Coronary artery (tissue), 2 donors: Measurements from ENCODE around the gene GAS2L1.

ENCODE experiments used
- DNase-seq: peaks from one replicate; pipeline ENCODE4 v3.0.0-alpha.2; 2017; ENCODE audit warnings: low spot score
- H3K27ac ChIP-seq, 2 donors: fragments of 200-600 bp; sonication (generic); one replicate each; pipeline ENCODE4 v1.5.1; 2016 to 2019
- H3K4me3 ChIP-seq: fragments of 200-600 bp; sonication (generic); 2 replicates; pipeline ENCODE4 v1.5.1; 2016; ENCODE audit warnings: mild to moderate bottlenecking, moderate library complexity
- CTCF ChIP-seq: fragments of 200-600 bp; sonication (generic); IDR thresholded peaks from one replicate; pipeline ENCODE4 v1.5.1; 2019; ENCODE audit warnings: antibody characterized with exemption

The GAS2L1 gene

GRCh38 chr22:29328566-29329500 lies 22.4 kb downstream of the GAS2L1 start:
- TF ChIP-seq CTCF = no peak
- Histone ChIP-seq H3K27ac (no peak overlapping the region), H3K4me3 (no peak overlapping the region)
- no peak for DNase-seq

GRCh38 chr22:29329581-29329980 lies 23.1 kb downstream of the GAS2L1 start:
- no peak overlapping the region for H3K27ac ChIP-seq
- H3K4me3 ChIP-seq = no peak overlapping the region
- DNase-seq = no peak
- no peak for TF ChIP-seq CTCF

GRCh38 chr22:29330291-29330690 lies 23.8 kb downstream of the GAS2L1 start:
- no peak for TF ChIP-seq CTCF
- no peak overlapping the region for H3K4me3 ChIP-seq
- DNase-seq = no peak
- H3K27ac ChIP-seq = no peak overlapping the region

- no peak overlapping the region for H3K4me3 ChIP-seq
- H3K27ac ChIP-seq = no peak overlapping the region
- TF ChIP-seq CTCF = no peak
- no peak for DNase-seq
Observed at GRCh38 chr22:29330753-29331152, 24.3 kb downstream of the GAS2L1 start.

- Histone ChIP-seq H3K4me3 (no peak overlapping the region), H3K27ac (no peak overlapping the region)
- DNase-seq = no peak
- TF ChIP-seq CTCF = no peak
Observed at GRCh38 chr22:29331213-29331612, 24.8 kb downstream of the GAS2L1 start.

GRCh38 chr22:29331658-29332300 lies 25.3 kb downstream of the GAS2L1 start:
- no peak for TF ChIP-seq CTCF
- no peak overlapping the region for H3K4me3 ChIP-seq
- DNase-seq = no peak
- H3K27ac ChIP-seq = no peak overlapping the region
